Loucy (cell line): ENCODE measurements around the gene HAUS8.

Experiments
- H2AFZ ChIP-seq: fragments of 200-600 bp; sonication (generic); 2 replicates; pipeline ENCODE4 v1.6.0; 2016; ENCODE audit warnings: antibody characterized with exemption, mild to moderate bottlenecking, low read length, moderate library complexity
- H3F3A ChIP-seq: fragments of 200-600 bp; 2 replicates; pipeline ENCODE4 v1.6.0; 2016; ENCODE audit warnings: antibody characterized with exemption, low read depth, mild to moderate bottlenecking
- H3K27me3 ChIP-seq: fragments of 200-600 bp; sonication (generic); 2 replicates; pipeline ENCODE4 v1.6.1; 2014; ENCODE audit warnings: low read length, mild to moderate bottlenecking; ENCODE audit not compliant: insufficient read depth, poor library complexity, severe bottlenecking
- H3K36me3 ChIP-seq: fragments of 200-600 bp; sonication (generic); 2 replicates; pipeline ENCODE4 v1.6.1; 2016; ENCODE audit warnings: low read length; ENCODE audit not compliant: insufficient read depth
- H3K4me1 ChIP-seq: fragments of 200-600 bp; sonication (generic); 2 replicates; pipeline ENCODE4 v1.5.1; 2014; ENCODE audit warnings: low read length, mild to moderate bottlenecking; ENCODE audit not compliant: insufficient read depth, poor library complexity, severe bottlenecking
- H3K4me2 ChIP-seq: fragments of 200-600 bp; sonication (generic); 2 replicates; pipeline ENCODE4 v1.6.0; 2014; ENCODE audit warnings: antibody characterized with exemption, low read length, low read depth, mild to moderate bottlenecking; ENCODE audit not compliant: poor library complexity, severe bottlenecking
- H3K4me3 ChIP-seq: fragments of 200-600 bp; sonication (generic); 2 replicates; pipeline ENCODE4 v1.5.1; 2014; ENCODE audit warnings: low read length, mild to moderate bottlenecking, mixed read lengths; ENCODE audit not compliant: poor library complexity, severe bottlenecking
- H3K79me2 ChIP-seq: fragments of 200-600 bp; sonication (generic); 2 replicates; pipeline ENCODE4 v1.6.1; 2014; ENCODE audit warnings: low read length; ENCODE audit not compliant: insufficient read depth
- H3K9ac ChIP-seq: fragments of 200-600 bp; sonication (generic); 2 replicates; pipeline ENCODE4 v1.6.0; 2014; ENCODE audit warnings: mild to moderate bottlenecking, low read depth, low read length, moderate library complexity; ENCODE audit not compliant: poor library complexity, severe bottlenecking
- H3K9me2 ChIP-seq: fragments of 200-600 bp; sonication (generic); replicated peaks from 2 replicates; pipeline ENCODE4 v1.6.1; 2016; ENCODE audit warnings: low read depth, low read length, mixed read lengths
- H3K9me3 ChIP-seq: fragments of 200-600 bp; sonication (generic); 2 replicates; pipeline ENCODE4 v1.6.1; 2014; ENCODE audit warnings: mild to moderate bottlenecking, antibody characterized with exemption, low read length, low read depth; ENCODE audit not compliant: insufficient read depth
- H4K20me1 ChIP-seq: fragments of 200-600 bp; sonication (generic); 2 replicates; pipeline ENCODE4 v1.6.0; 2014; ENCODE audit warnings: antibody characterized with exemption, low read length, mild to moderate bottlenecking; ENCODE audit not compliant: insufficient read depth, poor library complexity, severe bottlenecking
- EZH2phosphoT487 ChIP-seq: fragments of 200-600 bp; IDR thresholded peaks from 2 replicates; pipeline ENCODE4 v1.6.1; 2018; ENCODE audit warnings: antibody characterized with exemption, mild to moderate bottlenecking, moderate library complexity, borderline replicate concordance
- TF ChIP-seq, protein P1 (sequence below): fragments of 200-600 bp; sonication (generic); conservative IDR thresholded peaks from 2 replicates; pipeline ENCODE4 v1.5.1; 2014; ENCODE audit warnings: mild to moderate bottlenecking, antibody characterized with exemption, low read length

HAUS8 gene

DNA sequence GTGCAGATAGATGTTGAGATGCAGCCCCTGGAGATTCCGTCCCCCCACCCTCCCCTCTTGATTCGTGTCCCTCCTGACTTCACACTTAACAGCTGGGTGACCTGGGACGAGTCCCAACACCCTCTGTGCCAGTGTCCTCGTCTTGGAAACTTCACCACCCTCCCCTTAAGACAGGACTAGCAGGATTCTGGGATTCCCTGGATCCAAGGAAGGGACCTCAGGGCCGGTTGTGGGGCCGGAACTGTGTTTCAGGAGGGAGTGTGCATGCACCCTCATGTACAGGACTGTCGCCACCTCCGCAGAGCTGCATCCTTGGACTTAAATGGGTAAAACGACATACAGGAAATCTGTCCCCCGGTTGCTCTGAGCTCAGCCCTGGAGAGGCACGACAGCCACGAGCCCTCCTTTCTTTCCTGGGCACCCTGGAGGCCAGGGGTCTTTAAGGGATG lies 1.3 kb upstream of the HAUS8 start:
- Histone ChIP-seq H3K9me3 (no peaks in the 10 kb centered on the region), H3K36me3 (no peaks in the 10 kb centered on the region; the same call in 1 of the 2 replicates), H2AFZ (peak overlapping the region; percentile 84; the same call in 1 of the 2 replicates), H3K9ac (peak overlapping the region; percentile 83), H3K4me1 (peaks cover 52% of the 10 kb centered on the region), H4K20me1 (peaks cover 67% of the 10 kb centered on the region), H3K4me3 (peak overlapping the region; percentile 91), H3F3A (no peaks in the 10 kb centered on the region), H3K27me3 (no peaks in the 10 kb centered on the region), H3K4me2 (peak overlapping the region; percentile 90), H3K79me2 (peaks cover 93% of the 10 kb centered on the region), H3K9me2 (no peaks in the 10 kb centered on the region)
- TF ChIP-seq EZH2phosphoT487, result no peak
- TF ChIP-seq, protein P1, sequence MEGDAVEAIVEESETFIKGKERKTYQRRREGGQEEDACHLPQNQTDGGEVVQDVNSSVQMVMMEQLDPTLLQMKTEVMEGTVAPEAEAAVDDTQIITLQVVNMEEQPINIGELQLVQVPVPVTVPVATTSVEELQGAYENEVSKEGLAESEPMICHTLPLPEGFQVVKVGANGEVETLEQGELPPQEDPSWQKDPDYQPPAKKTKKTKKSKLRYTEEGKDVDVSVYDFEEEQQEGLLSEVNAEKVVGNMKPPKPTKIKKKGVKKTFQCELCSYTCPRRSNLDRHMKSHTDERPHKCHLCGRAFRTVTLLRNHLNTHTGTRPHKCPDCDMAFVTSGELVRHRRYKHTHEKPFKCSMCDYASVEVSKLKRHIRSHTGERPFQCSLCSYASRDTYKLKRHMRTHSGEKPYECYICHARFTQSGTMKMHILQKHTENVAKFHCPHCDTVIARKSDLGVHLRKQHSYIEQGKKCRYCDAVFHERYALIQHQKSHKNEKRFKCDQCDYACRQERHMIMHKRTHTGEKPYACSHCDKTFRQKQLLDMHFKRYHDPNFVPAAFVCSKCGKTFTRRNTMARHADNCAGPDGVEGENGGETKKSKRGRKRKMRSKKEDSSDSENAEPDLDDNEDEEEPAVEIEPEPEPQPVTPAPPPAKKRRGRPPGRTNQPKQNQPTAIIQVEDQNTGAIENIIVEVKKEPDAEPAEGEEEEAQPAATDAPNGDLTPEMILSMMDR, result no peak

DNA sequence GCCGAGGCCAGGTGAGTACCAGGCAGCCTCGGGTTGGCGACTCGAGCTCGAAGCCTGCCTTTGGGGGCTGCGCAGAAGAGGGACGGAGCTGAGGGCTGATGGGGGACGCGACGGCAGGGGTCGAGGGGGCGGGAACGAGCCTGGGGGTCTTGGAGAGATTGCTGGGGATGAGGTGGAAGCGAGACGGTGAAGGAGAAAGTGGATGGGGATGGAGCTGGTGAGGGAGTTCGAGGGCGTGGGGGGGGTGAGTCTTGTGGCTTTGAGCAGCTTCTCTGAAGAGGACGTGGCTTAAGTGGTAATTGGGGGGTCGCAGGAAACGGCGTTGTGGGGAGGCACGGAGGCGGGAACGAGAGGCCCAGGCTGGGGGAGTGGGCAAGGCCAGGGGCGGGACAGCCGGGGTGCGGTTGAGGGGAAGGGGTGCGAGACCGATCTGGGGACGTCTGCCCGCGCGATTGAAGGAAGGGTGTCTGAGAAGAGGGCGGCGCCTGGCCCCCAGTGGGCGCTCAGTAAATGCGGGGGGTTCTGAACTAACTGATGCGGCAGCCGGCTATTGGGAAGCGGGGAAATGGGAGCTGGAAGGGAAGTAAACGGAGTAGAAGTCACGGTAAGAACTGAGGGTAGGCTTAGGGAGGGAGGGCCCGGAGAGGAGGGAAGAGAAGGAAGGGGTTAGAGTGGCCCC lies 751 bp upstream of the HAUS8 start:
- peaks cover 93% of the 10 kb centered on the region for H3K79me2 ChIP-seq
- H3K9me2 ChIP-seq, result no peaks in the 10 kb centered on the region
- H3K9ac ChIP-seq, result peak overlapping the region; percentile 83
- H2AFZ ChIP-seq, result peak overlapping the region; percentile 84
- no peaks in the 10 kb centered on the region for H3K27me3 ChIP-seq
- TF ChIP-seq EZH2phosphoT487, result no peak
- TF ChIP-seq, protein P1, result no peak
- no peaks in the 10 kb centered on the region for H3K9me3 ChIP-seq
- peak overlapping the region; percentile 91 for H3K4me3 ChIP-seq
- H3K36me3 ChIP-seq, result peaks cover 3% of the 10 kb centered on the region; the same call in 1 of the 2 replicates
- H3F3A ChIP-seq, result no peaks in the 10 kb centered on the region
- H4K20me1 ChIP-seq, result peaks cover 67% of the 10 kb centered on the region
- H3K4me1 ChIP-seq, result peaks cover 52% of the 10 kb centered on the region
- peak overlapping the region; percentile 90 for H3K4me2 ChIP-seq

DNA sequence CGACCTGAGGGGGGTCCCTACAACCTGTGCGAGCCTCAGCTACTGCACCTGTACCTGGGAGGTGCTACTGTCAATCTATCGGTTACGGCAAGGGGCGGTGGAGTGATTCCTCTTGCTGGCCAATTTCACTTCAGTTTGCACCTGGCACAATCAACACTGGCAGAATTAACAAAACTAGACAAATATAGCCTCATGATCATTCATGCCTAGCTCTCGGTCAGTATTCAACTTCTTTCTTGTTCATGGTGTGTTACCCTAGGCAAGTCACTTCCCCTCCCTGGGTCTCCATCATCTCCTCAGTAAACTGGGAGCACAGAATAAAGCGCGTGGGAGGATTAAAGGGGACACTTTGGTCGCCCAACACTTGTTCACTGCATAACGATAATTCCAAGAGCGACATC lies 618 bp downstream of the HAUS8 start:
- Histone ChIP-seq H3K79me2 (peaks cover 93% of the 10 kb centered on the region), H3K4me1 (peaks cover 47% of the 10 kb centered on the region), H3K4me2 (peak overlapping the region; percentile 100), H3K27me3 (no peaks in the 10 kb centered on the region), H4K20me1 (peaks cover 53% of the 10 kb centered on the region), H2AFZ (peak overlapping the region; percentile 90), H3K9ac (peak overlapping the region; percentile 96), H3F3A (no peaks in the 10 kb centered on the region), H3K36me3 (peaks cover 6% of the 10 kb centered on the region; the same call in 1 of the 2 replicates), H3K9me2 (no peaks in the 10 kb centered on the region), H3K4me3 (peak overlapping the region; percentile 99), H3K9me3 (no peaks in the 10 kb centered on the region)
- TF ChIP-seq EZH2phosphoT487, result no peak
- TF ChIP-seq, protein P1, result no peak
